ENCODE data around the gene ERBB3.

- TF ChIP-seq CTCF (IDR thresholded peaks at IDR 0.05; ENCODE audit: insufficient read depth, low read length) (no peak), SPI1 (IDR thresholded peaks at IDR 0.05; ENCODE audit: borderline replicate concordance, low read depth) (no peak), POLR2AphosphoS5 (IDR thresholded peaks at IDR 0.05; ENCODE audit: low read depth) (no peak)
These were observed 54.9 kb downstream of the ERBB3 start for GRCh38 chr12:56134897-56135296.

All from HL-60 (cell line).